Panc1 (cell line): Measurements from ENCODE around the gene GALNT4. TPM values are rescaled to one million over a fixed set of nuclear protein-coding genes. Genes with fewer than 3 reads are reported as not detected.

ENCODE experiments used
- ATAC-seq: fragments of 200-7000 bp; cut with Tn5 transposase; 2 replicates; pipeline ENCODE4 v1.9.1; 2020; ENCODE audit warnings: mild to moderate bottlenecking, moderate library complexity
- BruUV-seq: library from RNA; stranded (reverse); fragments of 400-500 nt; replicated peaks from 2 replicates; lab custom pipeline; 2021; lab: Mats Ljungman, UMichigan
- CTCF ChIA-PET: fragments of 300-600 bp; sonication (Branson Sonifier 250); formaldehyde crosslinking; loops from one replicate; lab custom pipeline; 2022; ENCODE audit warnings: antibody characterized with exemption; lab: Charles Lee
- POLR2A ChIA-PET: fragments of 300-600 bp; sonication (Branson Sonifier 250); formaldehyde crosslinking; loops from one replicate; lab custom pipeline; 2022; ENCODE audit warnings: antibody characterized with exemption; lab: Charles Lee
- DNase-seq: peaks from one replicate; pipeline ENCODE4 v3.0.0-alpha.2; 2010; ENCODE audit warnings: low read depth, low spot score
- H3K27ac ChIP-seq: 2 replicates; pipeline ENCODE4 v1.5.1; 2011; ENCODE audit warnings: mild to moderate bottlenecking, low read length, inconsistent platforms
- H3K27me3 ChIP-seq: fragments of 200-500 bp; sonication (Bioruptor generic); 2 replicates; pipeline ENCODE4 v1.6.0; 2014; ENCODE audit warnings: low read length, inconsistent platforms; ENCODE audit not compliant: control insufficient read depth, insufficient read depth
- H3K36me3 ChIP-seq: fragments of 200-500 bp; sonication (Bioruptor generic); 2 replicates; pipeline ENCODE4 v1.5.1; 2014; ENCODE audit warnings: inconsistent platforms, mild to moderate bottlenecking, low read length, moderate library complexity; ENCODE audit not compliant: control insufficient read depth, insufficient read depth
- H3K4me1 ChIP-seq: 2 replicates; pipeline ENCODE4 v1.5.1; 2011; ENCODE audit warnings: inconsistent platforms, mild to moderate bottlenecking, low read length, moderate library complexity; ENCODE audit not compliant: control insufficient read depth, insufficient read depth
- H3K4me3 ChIP-seq, 2 experiments: 2 replicates each; pipeline ENCODE4 v1.5.1; 2011 to 2012; ENCODE audit warnings: low read depth in 2 of 2, low read length in 2 of 2, mild to moderate bottlenecking in 2 of 2, inconsistent platforms in 1 of 2, moderate library complexity in 1 of 2
- H3K9me3 ChIP-seq: fragments of 200-500 bp; sonication (Bioruptor generic); 2 replicates; pipeline ENCODE4 v1.5.1; 2014; ENCODE audit warnings: low read depth, mild to moderate bottlenecking, inconsistent platforms, low read length, moderate library complexity; ENCODE audit not compliant: control insufficient read depth, insufficient read depth
- POLR2AphosphoS5 ChIP-seq: IDR thresholded peaks from 2 replicates; pipeline ENCODE4 v1.6.1; 2012; ENCODE audit warnings: mild to moderate bottlenecking, low read depth, low read length, moderate library complexity
- SIN3A ChIP-seq: IDR thresholded peaks from 2 replicates; pipeline ENCODE4 v1.6.1; 2012; ENCODE audit warnings: low read depth, mild to moderate bottlenecking, low read length, moderate library complexity, borderline replicate concordance; ENCODE audit not compliant: insufficient read depth
- TCF7L2 ChIP-seq: IDR thresholded peaks from 2 replicates; pipeline ENCODE4 v1.6.1; 2011; ENCODE audit warnings: mild to moderate bottlenecking, low read depth, low read length, inconsistent platforms
- in situ Hi-C: cut with HindIII; loops from 2 replicates; pipeline ENCODE4 v1.10.0; 2016; ENCODE audit warnings: low sequenced_read_pairs, low pct_unique_long_range_greater_than_20kb
- intact Hi-C: fragments of 100-400 bp; cut with micrococcal nuclease; formaldehyde crosslinking; loops from one replicate; pipeline ENCODE4 v1.10.0; 2022; ENCODE audit not compliant: unreplicated experiment
- total RNA-seq: library from RNA; stranded (reverse); gene quantifications from one replicate; pipeline ENCODE4 v1.2.1, GENCODE V29; 2021; ENCODE audit not compliant: unreplicated experiment
- TF ChIP-seq, protein P1 (sequence below), 2 experiments: IDR thresholded peaks; 2 replicates each; pipeline ENCODE4 v1.6.1; 2011 to 2012; ENCODE audit warnings: low read depth in 2 of 2, control low read depth in 1 of 2, low read length in 1 of 2, mild to moderate bottlenecking in 1 of 2, moderate library complexity in 1 of 2; ENCODE audit not compliant: insufficient read depth in 1 of 2
- TF ChIP-seq, protein P2 (sequence below): fragments of 450-650 bp; IDR thresholded peaks from 2 replicates; pipeline ENCODE4 v1.5.1; 2017; ENCODE audit warnings: mild to moderate bottlenecking

GALNT4 gene
- total RNA-seq, 1 experiment from 2014 or later: 5.1 TPM

DNA sequence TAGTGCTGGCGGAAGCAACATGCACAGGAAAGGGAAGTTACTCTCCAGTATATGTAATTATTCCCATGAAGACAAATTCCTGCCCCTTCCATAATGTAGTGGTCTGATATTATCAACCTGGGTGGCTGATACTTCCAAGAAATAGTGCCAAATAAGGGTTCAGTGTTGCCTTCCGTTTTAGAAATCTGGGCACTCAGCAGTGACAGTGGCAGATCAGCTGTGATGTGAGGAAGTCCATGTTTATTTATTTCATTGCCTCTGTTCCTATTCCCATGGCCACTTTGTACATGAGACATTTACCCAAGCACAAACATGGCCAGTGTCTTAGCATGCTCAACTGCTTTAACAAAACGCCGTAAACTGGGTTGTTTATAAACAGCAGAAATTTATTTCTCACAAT, 21.6 kb upstream of the GALNT4 start:
- no TSS peak for BruUV-seq
- CTCF ChIA-PET: no interaction called here

GRCh38 chr12:89544681-89545184, 20.1 kb upstream of the GALNT4 start:
- no peak overlapping the region for H3K27ac ChIP-seq
- H3K36me3 ChIP-seq: no peaks in the 10 kb centered on the region
- in situ Hi-C loops (no loop called here), intact Hi-C loops (loop anchor here (5.0 to 10.0 kb wide), 3 partner anchors 163 to 1400 kb away; partner anchors contain the start of gene ATP2B1)
- H3K27me3 ChIP-seq: no peaks in the 10 kb centered on the region
- TF ChIP-seq POLR2AphosphoS5 (no peak), TCF7L2 (no peak), SIN3A (no peak)
- TF ChIP-seq, protein P1, sequence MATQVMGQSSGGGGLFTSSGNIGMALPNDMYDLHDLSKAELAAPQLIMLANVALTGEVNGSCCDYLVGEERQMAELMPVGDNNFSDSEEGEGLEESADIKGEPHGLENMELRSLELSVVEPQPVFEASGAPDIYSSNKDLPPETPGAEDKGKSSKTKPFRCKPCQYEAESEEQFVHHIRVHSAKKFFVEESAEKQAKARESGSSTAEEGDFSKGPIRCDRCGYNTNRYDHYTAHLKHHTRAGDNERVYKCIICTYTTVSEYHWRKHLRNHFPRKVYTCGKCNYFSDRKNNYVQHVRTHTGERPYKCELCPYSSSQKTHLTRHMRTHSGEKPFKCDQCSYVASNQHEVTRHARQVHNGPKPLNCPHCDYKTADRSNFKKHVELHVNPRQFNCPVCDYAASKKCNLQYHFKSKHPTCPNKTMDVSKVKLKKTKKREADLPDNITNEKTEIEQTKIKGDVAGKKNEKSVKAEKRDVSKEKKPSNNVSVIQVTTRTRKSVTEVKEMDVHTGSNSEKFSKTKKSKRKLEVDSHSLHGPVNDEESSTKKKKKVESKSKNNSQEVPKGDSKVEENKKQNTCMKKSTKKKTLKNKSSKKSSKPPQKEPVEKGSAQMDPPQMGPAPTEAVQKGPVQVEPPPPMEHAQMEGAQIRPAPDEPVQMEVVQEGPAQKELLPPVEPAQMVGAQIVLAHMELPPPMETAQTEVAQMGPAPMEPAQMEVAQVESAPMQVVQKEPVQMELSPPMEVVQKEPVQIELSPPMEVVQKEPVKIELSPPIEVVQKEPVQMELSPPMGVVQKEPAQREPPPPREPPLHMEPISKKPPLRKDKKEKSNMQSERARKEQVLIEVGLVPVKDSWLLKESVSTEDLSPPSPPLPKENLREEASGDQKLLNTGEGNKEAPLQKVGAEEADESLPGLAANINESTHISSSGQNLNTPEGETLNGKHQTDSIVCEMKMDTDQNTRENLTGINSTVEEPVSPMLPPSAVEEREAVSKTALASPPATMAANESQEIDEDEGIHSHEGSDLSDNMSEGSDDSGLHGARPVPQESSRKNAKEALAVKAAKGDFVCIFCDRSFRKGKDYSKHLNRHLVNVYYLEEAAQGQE (IDR thresholded peaks at IDR 0.05; ENCODE audit: insufficient read depth in 1 of 2, low read depth in 2 of 2, low read length in 1 of 2): no peak
- TF ChIP-seq, protein P2, sequence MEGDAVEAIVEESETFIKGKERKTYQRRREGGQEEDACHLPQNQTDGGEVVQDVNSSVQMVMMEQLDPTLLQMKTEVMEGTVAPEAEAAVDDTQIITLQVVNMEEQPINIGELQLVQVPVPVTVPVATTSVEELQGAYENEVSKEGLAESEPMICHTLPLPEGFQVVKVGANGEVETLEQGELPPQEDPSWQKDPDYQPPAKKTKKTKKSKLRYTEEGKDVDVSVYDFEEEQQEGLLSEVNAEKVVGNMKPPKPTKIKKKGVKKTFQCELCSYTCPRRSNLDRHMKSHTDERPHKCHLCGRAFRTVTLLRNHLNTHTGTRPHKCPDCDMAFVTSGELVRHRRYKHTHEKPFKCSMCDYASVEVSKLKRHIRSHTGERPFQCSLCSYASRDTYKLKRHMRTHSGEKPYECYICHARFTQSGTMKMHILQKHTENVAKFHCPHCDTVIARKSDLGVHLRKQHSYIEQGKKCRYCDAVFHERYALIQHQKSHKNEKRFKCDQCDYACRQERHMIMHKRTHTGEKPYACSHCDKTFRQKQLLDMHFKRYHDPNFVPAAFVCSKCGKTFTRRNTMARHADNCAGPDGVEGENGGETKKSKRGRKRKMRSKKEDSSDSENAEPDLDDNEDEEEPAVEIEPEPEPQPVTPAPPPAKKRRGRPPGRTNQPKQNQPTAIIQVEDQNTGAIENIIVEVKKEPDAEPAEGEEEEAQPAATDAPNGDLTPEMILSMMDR: no peak
- POLR2A ChIA-PET: interaction anchor here (0.5 to 0.7 kb wide), 3 partner anchors 180 to 665 kb away, joined by 3 to 15 read pairs (median 3); no protein-coding TSS in a partner anchor
- no peaks in the 10 kb centered on the region for H3K9me3 ChIP-seq
- BruUV-seq: no TSS peak
- CTCF ChIA-PET: interaction anchor here (0.6 kb wide), 3 partner anchors 21 to 970 kb away, joined by 3 to 6 read pairs (median 3); no protein-coding TSS in a partner anchor
- H3K4me3 ChIP-seq: no peak overlapping the region
- H3K4me1 ChIP-seq: no peaks in the 10 kb centered on the region
- no peak for DNase-seq
- no peak for ATAC-seq

More for the DNA sequence above, 21.6 kb upstream of the GALNT4 start:
- no peak for ATAC-seq
- TF ChIP-seq, protein P1 (IDR thresholded peaks at IDR 0.05; ENCODE audit: insufficient read depth in 1 of 2, low read depth in 2 of 2, low read length in 1 of 2): no peak
- no peak for TF ChIP-seq TCF7L2
- no peak for TF ChIP-seq POLR2AphosphoS5
- TF ChIP-seq SIN3A: no peak
- TF ChIP-seq, protein P2: no peak
- intact Hi-C loops: loop anchor here (10.0 kb wide), 2 partner anchors 559 to 1399 kb away; no protein-coding TSS in a partner anchor
- DNase-seq: no peak
- Histone ChIP-seq H3K4me1 (no peaks in the 10 kb centered on the region), H3K9me3 (no peaks in the 10 kb centered on the region), H3K27ac (no peak overlapping the region), H3K27me3 (no peaks in the 10 kb centered on the region), H3K4me3 (no peak overlapping the region), H3K36me3 (no peaks in the 10 kb centered on the region)
- POLR2A ChIA-PET: no interaction called here
- in situ Hi-C loops: no loop called here
